NCI-H2196 (cell line): Measurements from ENCODE around the gene INPP5B.
"Not testable (repeated sequence)": the region's sequence is repeated elsewhere in the genome, so short reads cannot be mapped to it uniquely, and the experiment has no call there.

Experiments
- DNase-seq: peaks from one replicate; lab custom pipeline; 2025; ENCODE audit not compliant: unreplicated experiment; lab: John Stamatoyannopoulos, UW

The INPP5B gene

GRCh38 chr1:37948166-37948565 is 1.3 kb upstream of the INPP5B start:
- DNase-seq, result no peak

GRCh38 chr1:37947364-37947763 is 511 bp upstream of the INPP5B start:
- no peak for DNase-seq

- no peak for DNase-seq
Measured at GRCh38 chr1:37945743-37946702, 830 bp downstream of the INPP5B start.

GRCh38 chr1:37945251-37945650 is 1.6 kb downstream of the INPP5B start:
- DNase-seq, result no peak

GRCh38 chr1:37944816-37945215 is 2.0 kb downstream of the INPP5B start:
- DNase-seq, result no peak

- no peak for DNase-seq
Measured at GRCh38 chr1:37944086-37944763, 2.6 kb downstream of the INPP5B start.

GRCh38 chr1:37940299-37940947 is 6.4 kb downstream of the INPP5B start:
- peak; percentile 80 for DNase-seq

GRCh38 chr1:37936760-37937159 is 10.1 kb downstream of the INPP5B start:
- not testable (repeated sequence) for DNase-seq

GRCh38 chr1:37932759-37933158 is 14.1 kb downstream of the INPP5B start:
- DNase-seq, result no peak

- DNase-seq, result peak; percentile 97
Measured at GRCh38 chr1:37931361-37932158, 15.3 kb downstream of the INPP5B start.

GRCh38 chr1:37931102-37931360 is 15.8 kb downstream of the INPP5B start:
- no peak for DNase-seq

- no peak for DNase-seq
Measured at GRCh38 chr1:37930246-37931101, 16.4 kb downstream of the INPP5B start.

- no peak for DNase-seq
Measured at GRCh38 chr1:37926038-37926924, 20.6 kb downstream of the INPP5B start.

- DNase-seq, result no peak
Measured at GRCh38 chr1:37925316-37925715, 21.5 kb downstream of the INPP5B start.

- DNase-seq, result no peak
Measured at GRCh38 chr1:37923551-37923889, 23.3 kb downstream of the INPP5B start.

GRCh38 chr1:37922767-37923550 is 23.9 kb downstream of the INPP5B start:
- no peak for DNase-seq

- no peak for DNase-seq
Measured at GRCh38 chr1:37919277-37919676, 27.6 kb downstream of the INPP5B start.

GRCh38 chr1:37915476-37916093 is 31.3 kb downstream of the INPP5B start:
- no peak for DNase-seq
